Activated naive CD8-positive, alpha-beta T cell treated with anti-CD3 and anti-CD28 coated beads, Interleukin-2, amount 50 U/mL, for 24 hours (primary cell): ENCODE measurements around the gene HMBS.
"Not testable (repeated sequence)": the region's sequence is repeated elsewhere in the genome, so short reads cannot be mapped to it uniquely, and the experiment has no call there.

ENCODE experiments used
- ATAC-seq: fragments of 150-1000 bp; cut with Tn5 transposase; one replicate; pipeline ENCODE4 v1.10.0; 2021
- DNase-seq: peaks from one replicate; pipeline ENCODE4 v3.0.0; 2021
- H3K27ac Mint-ChIP-seq: one replicate; pipeline ENCODE4 v1.8.0; 2021; ENCODE audit warnings: mild to moderate bottlenecking, mixed read lengths
- H3K27me3 Mint-ChIP-seq: one replicate; pipeline ENCODE4 v1.8.0; 2021; ENCODE audit warnings: mixed read lengths
- H3K36me3 Mint-ChIP-seq: one replicate; pipeline ENCODE4 v1.8.0; 2021; ENCODE audit warnings: low read depth, mixed read lengths
- H3K4me1 Mint-ChIP-seq: one replicate; pipeline ENCODE4 v1.8.0; 2021; ENCODE audit warnings: mixed read lengths
- H3K4me3 Mint-ChIP-seq: one replicate; pipeline ENCODE4 v1.8.0; 2021; ENCODE audit warnings: mild to moderate bottlenecking, moderate library complexity, mixed read lengths
- H3K9me3 Mint-ChIP-seq: one replicate; pipeline ENCODE4 v1.8.0; 2021; ENCODE audit warnings: mixed read lengths

HMBS gene

GRCh38 chr11:119056421-119056999 lies 28.2 kb upstream of the HMBS start:
- Mint-ChIP-seq H3K9me3 (no peaks in the 10 kb centered on the region), H3K4me1 (peaks cover 44% of the 10 kb centered on the region), H3K27ac (peak overlapping the region; percentile 94), H3K27me3 (no peaks in the 10 kb centered on the region), H3K4me3 (peak overlapping the region; percentile 95), H3K36me3 (peaks cover 48% of the 10 kb centered on the region)
- no peak for DNase-seq
- ATAC-seq: peak; percentile 3

- ATAC-seq (peak; percentile 96), DNase-seq (peak; percentile 99)
- Mint-ChIP-seq H3K4me1 (peaks cover 39% of the 10 kb centered on the region), H3K4me3 (peak within 1 kb of the TSS; percentile 95), H3K27me3 (no peaks in the 10 kb centered on the region), H3K9me3 (no peaks in the 10 kb centered on the region), H3K27ac (peak within 1 kb of the TSS; percentile 94), H3K36me3 (peaks cover 43% of the 10 kb centered on the region)
Observed at GRCh38 chr11:119057000-119057769, 27.5 kb upstream of the HMBS start, which contains the start of gene HYOU1. TSS of gene HYOU1 (minus strand) at chr11:119057205. CDS start at chr11:119056160, 1,045 bp downstream.

GRCh38 chr11:119059128-119059527 lies 25.6 kb upstream of the HMBS start:
- H3K36me3 Mint-ChIP-seq: peaks cover 28% of the 10 kb centered on the region
- not testable (repeated sequence) for H3K27ac Mint-ChIP-seq, H3K4me3 Mint-ChIP-seq, H3K9me3 Mint-ChIP-seq, ATAC-seq, DNase-seq, H3K27me3 Mint-ChIP-seq
- H3K4me1 Mint-ChIP-seq: peaks cover 28% of the 10 kb centered on the region

GRCh38 chr11:119061256-119061655 lies 23.4 kb upstream of the HMBS start:
- Mint-ChIP-seq H3K4me1 (peaks cover 21% of the 10 kb centered on the region), H3K4me3 (no peak overlapping the region), H3K9me3 (no peaks in the 10 kb centered on the region), H3K27me3 (no peaks in the 10 kb centered on the region), H3K27ac (no peak overlapping the region), H3K36me3 (peaks cover 12% of the 10 kb centered on the region)
- ATAC-seq: no peak
- no peak for DNase-seq

GRCh38 chr11:119062779-119063178 lies 21.9 kb upstream of the HMBS start:
- Mint-ChIP-seq H3K4me3 (no peak overlapping the region), H3K27ac (no peak overlapping the region), H3K4me1 (peaks cover 29% of the 10 kb centered on the region), H3K9me3 (no peaks in the 10 kb centered on the region), H3K36me3 (peaks cover 8% of the 10 kb centered on the region), H3K27me3 (no peaks in the 10 kb centered on the region)
- ATAC-seq (no peak), DNase-seq (no peak)

- ATAC-seq: peak; percentile 17
- peak overlapping the region; percentile 0 for H3K27ac Mint-ChIP-seq
- peaks cover 11% of the 10 kb centered on the region for H3K36me3 Mint-ChIP-seq
- H3K27me3 Mint-ChIP-seq: no peaks in the 10 kb centered on the region
- H3K4me3 Mint-ChIP-seq: peak overlapping the region; percentile 45
- no peaks in the 10 kb centered on the region for H3K9me3 Mint-ChIP-seq
- peaks cover 27% of the 10 kb centered on the region for H3K4me1 Mint-ChIP-seq
- peak; percentile 30 for DNase-seq
Observed at GRCh38 chr11:119065369-119065768, 19.3 kb upstream of the HMBS start.

- Mint-ChIP-seq H3K9me3 (no peaks in the 10 kb centered on the region), H3K27ac (peak within 1 kb of the TSS; percentile 93), H3K4me3 (peak within 1 kb of the TSS; percentile 87), H3K27me3 (no peaks in the 10 kb centered on the region), H3K36me3 (peaks cover 16% of the 10 kb centered on the region), H3K4me1 (peaks cover 27% of the 10 kb centered on the region)
- ATAC-seq (peak; percentile 100), DNase-seq (peak; percentile 99)
Observed at GRCh38 chr11:119067371-119068222, 17.1 kb upstream of the HMBS start, which contains the start of gene VPS11. TSS of gene VPS11 (plus strand) at chr11:119067818. CDS start at chr11:119067824, 6 bp downstream.

GRCh38 chr11:119077839-119078238 lies 6.8 kb upstream of the HMBS start:
- no peak overlapping the region for H3K4me3 Mint-ChIP-seq
- H3K36me3 Mint-ChIP-seq: peaks cover 19% of the 10 kb centered on the region
- no peaks in the 10 kb centered on the region for H3K27me3 Mint-ChIP-seq
- ATAC-seq: no peak
- no peak for DNase-seq
- H3K9me3 Mint-ChIP-seq: no peaks in the 10 kb centered on the region
- no peak overlapping the region for H3K27ac Mint-ChIP-seq
- peaks cover 3% of the 10 kb centered on the region for H3K4me1 Mint-ChIP-seq

- H3K4me3 Mint-ChIP-seq: no peak overlapping the region
- DNase-seq (no peak), ATAC-seq (no peak)
- peaks cover 17% of the 10 kb centered on the region for H3K36me3 Mint-ChIP-seq
- H3K27me3 Mint-ChIP-seq: no peaks in the 10 kb centered on the region
- no peak overlapping the region for H3K27ac Mint-ChIP-seq
- H3K9me3 Mint-ChIP-seq: no peaks in the 10 kb centered on the region
- H3K4me1 Mint-ChIP-seq: peaks cover 3% of the 10 kb centered on the region
Observed at GRCh38 chr11:119078675-119079420, 5.8 kb upstream of the HMBS start.

GRCh38 chr11:119081682-119082260 lies 2.9 kb upstream of the HMBS start:
- peak overlapping the region; percentile 7 for H3K27ac Mint-ChIP-seq
- ATAC-seq: no peak

GRCh38 chr11:119085437-119085847 lies 761 bp downstream of the HMBS start:
- DNase-seq: no peak
- ATAC-seq: peak; percentile 25
- Mint-ChIP-seq H3K4me3 (peak overlapping the region; percentile 97), H3K9me3 (no peaks in the 10 kb centered on the region), H3K27ac (peak overlapping the region; percentile 96), H3K36me3 (peaks cover 13% of the 10 kb centered on the region), H3K4me1 (peaks cover 30% of the 10 kb centered on the region), H3K27me3 (no peaks in the 10 kb centered on the region)

More at GRCh38 chr11:119081682-119082260, 2.9 kb upstream of the HMBS start:
- no peak overlapping the region for H3K4me3 Mint-ChIP-seq
- no peaks in the 10 kb centered on the region for H3K27me3 Mint-ChIP-seq
- peaks cover 22% of the 10 kb centered on the region for H3K4me1 Mint-ChIP-seq
- H3K9me3 Mint-ChIP-seq: no peaks in the 10 kb centered on the region
- no peak for DNase-seq
- H3K36me3 Mint-ChIP-seq: peaks cover 17% of the 10 kb centered on the region

GRCh38 chr11:119087123-119087522 lies 2.4 kb downstream of the HMBS start:
- Mint-ChIP-seq H3K36me3 (peaks cover 4% of the 10 kb centered on the region), H3K9me3 (no peaks in the 10 kb centered on the region), H3K27ac (no peak overlapping the region), H3K4me3 (peak overlapping the region; percentile 34), H3K27me3 (no peaks in the 10 kb centered on the region), H3K4me1 (peaks cover 36% of the 10 kb centered on the region)
- DNase-seq (no peak), ATAC-seq (no peak)

- DNase-seq (no peak), ATAC-seq (no peak)
- H3K4me1 Mint-ChIP-seq: peaks cover 42% of the 10 kb centered on the region
- H3K27ac Mint-ChIP-seq: no peak overlapping the region
- no peaks in the 10 kb centered on the region for H3K9me3 Mint-ChIP-seq
- no peaks in the 10 kb centered on the region for H3K27me3 Mint-ChIP-seq
- H3K4me3 Mint-ChIP-seq: peak overlapping the region; percentile 30
- H3K36me3 Mint-ChIP-seq: peaks cover 11% of the 10 kb centered on the region
Observed at GRCh38 chr11:119087747-119088241, 3.1 kb downstream of the HMBS start.
